ENCODE results near the gene NDUFAF3. TPM values are rescaled to one million over a fixed set of nuclear protein-coding genes. Genes with fewer than 3 reads are reported as not detected.

NDUFAF3 gene
- total RNA-seq, 4 donors from 2014 or later: 79.4 to 131 (median 105) TPM

- 20 to 70% methylated on average over 1 to 2 of the region's 6 CpGs for WGBS, 2 donors (ENCODE audit: low coverage in 1 of 2)
- peaks cover 0 to 58% of the 10 kb centered on the region in 2 donors for H3K36me3 ChIP-seq
- H3K27me3 ChIP-seq: no peaks in the 10 kb centered on the region
- peaks cover 0 to 65% (median 22%) of the 10 kb centered on the region in 3 donors for H3K4me1 ChIP-seq
- no peak overlapping the region for H3K27ac ChIP-seq
- TF ChIP-seq POLR2AphosphoS5 (IDR thresholded peaks at IDR 0.05) (no peak), CTCF (IDR thresholded peaks at IDR 0.05) (no peak), EP300 (IDR thresholded peaks at IDR 0.05) (no peak), POLR2A (IDR thresholded peaks at IDR 0.05) (no peak)
- no peak overlapping the region for H3K4me3 ChIP-seq
- no peaks in the 10 kb centered on the region for H3K9me3 ChIP-seq
- no peak for ATAC-seq
Observed at GRCh38 chr3:49015765-49016164, 6.2 kb upstream of the NDUFAF3 start.

- TF ChIP-seq CTCF (IDR thresholded peaks at IDR 0.05) (no peak), EP300 (IDR thresholded peaks at IDR 0.05) (no peak), POLR2A (IDR thresholded peaks at IDR 0.05) (no peak), POLR2AphosphoS5 (IDR thresholded peaks at IDR 0.05) (no peak)
- H3K36me3 ChIP-seq: peaks cover 0 to 52% of the 10 kb centered on the region in 2 donors
- H3K9me3 ChIP-seq: no peaks in the 10 kb centered on the region
- no peak for ATAC-seq
- WGBS, 2 donors (ENCODE audit: low coverage in 1 of 2): 100% methylated on average over 1 of the region's 6 CpGs; no CpG with 5 or more reads in 1 of the 2 donors
- H3K4me1 ChIP-seq: peaks cover 0 to 61% (median 22%) of the 10 kb centered on the region in 3 donors
- no peak overlapping the region for H3K4me3 ChIP-seq
- no peaks in the 10 kb centered on the region for H3K27me3 ChIP-seq
- H3K27ac ChIP-seq: peak overlapping the region in 1 of 4 donors; percentile 88
Observed at GRCh38 chr3:49016414-49017228, 5.3 kb upstream of the NDUFAF3 start.

GRCh38 chr3:49017229-49017970 lies 4.5 kb upstream of the NDUFAF3 start:
- TF ChIP-seq EP300 (IDR thresholded peaks at IDR 0.05) (no peak), POLR2A (IDR thresholded peaks at IDR 0.05) (no peak), CTCF (IDR thresholded peaks at IDR 0.05) (no peak), POLR2AphosphoS5 (IDR thresholded peaks at IDR 0.05) (no peak)
- peak overlapping the region in 3 of 4 donors; percentile 88 to 89 (median 88) for H3K27ac ChIP-seq
- peaks cover 0 to 54% (median 22%) of the 10 kb centered on the region in 3 donors for H3K4me1 ChIP-seq
- H3K9me3 ChIP-seq: no peaks in the 10 kb centered on the region
- H3K4me3 ChIP-seq: peak overlapping the region; percentile 65 to 92
- ATAC-seq: no peak
- H3K27me3 ChIP-seq: no peaks in the 10 kb centered on the region
- no CpG with 5 or more reads among the region's 23 CpGs for WGBS, 2 donors (ENCODE audit: low coverage in 1 of 2)
- peaks cover 0 to 44% of the 10 kb centered on the region in 2 donors for H3K36me3 ChIP-seq

GRCh38 chr3:49017971-49018706 lies 3.8 kb upstream of the NDUFAF3 start, which contains the start of gene DALRD3:
DALRD3 (minus strand) TSS chr3:49018580; CDS start chr3:49018564, 16 bp downstream.
- H3K4me1 ChIP-seq: peaks cover 0 to 54% (median 27%) of the 10 kb centered on the region in 3 donors
- peak within 1 kb of the TSS; percentile 65 to 92 for H3K4me3 ChIP-seq
- TF ChIP-seq POLR2A (IDR thresholded peaks at IDR 0.05) (peak; percentile 44 to 48), CTCF (IDR thresholded peaks at IDR 0.05) (no peak), POLR2AphosphoS5 (IDR thresholded peaks at IDR 0.05) (peak; percentile 39)

More at GRCh38 chr3:49017971-49018706, 3.8 kb upstream of the NDUFAF3 start, which contains the start of gene DALRD3:
- peaks cover 0 to 40% of the 10 kb centered on the region in 2 donors for H3K36me3 ChIP-seq
- WGBS, 2 donors (ENCODE audit: low coverage in 1 of 2): 0% methylated on average over 14 of the region's 85 CpGs; no CpG with 5 or more reads in 1 of the 2 donors
- peak within 1 kb of the TSS; percentile 10 to 89 (median 88) for H3K27ac ChIP-seq
- no peaks in the 10 kb centered on the region for H3K9me3 ChIP-seq
- H3K27me3 ChIP-seq: no peaks in the 10 kb centered on the region
- ATAC-seq: no peak

Measured in gastroesophageal sphincter (tissue), 4 donors.